WI38 (cell line): ENCODE results near the gene STIMATE.

Experiments used
- H3K4me3 ChIP-seq: 2 replicates; pipeline ENCODE4 v1.5.1; 2011; ENCODE audit warnings: low read depth, mild to moderate bottlenecking, control low read depth, low read length
- TF ChIP-seq, protein P1 (sequence below): IDR thresholded peaks from 2 replicates; pipeline ENCODE4 v1.5.1; 2012; ENCODE audit warnings: low read depth, mild to moderate bottlenecking, control low read depth, low read length

The STIMATE gene

DNA sequence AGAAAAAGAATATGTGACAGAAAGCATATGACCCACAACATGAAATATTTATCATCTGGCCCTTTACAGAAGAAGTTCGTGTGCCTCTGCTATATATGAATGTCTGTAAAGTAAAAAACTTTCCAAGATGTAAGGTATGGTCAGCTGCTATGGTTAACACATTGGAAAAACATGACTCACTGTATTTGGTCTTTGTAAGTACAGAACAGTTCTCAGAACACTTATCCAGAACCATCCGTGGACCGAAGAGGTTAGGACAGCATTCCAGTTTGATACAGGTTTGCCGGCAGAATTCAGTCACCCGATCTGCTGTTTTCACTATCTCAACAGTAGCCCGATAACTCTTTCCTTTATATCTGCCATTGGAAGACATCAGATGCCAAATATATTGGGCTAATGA is 13.5 kb upstream of the STIMATE start:
- TF ChIP-seq, protein P1, sequence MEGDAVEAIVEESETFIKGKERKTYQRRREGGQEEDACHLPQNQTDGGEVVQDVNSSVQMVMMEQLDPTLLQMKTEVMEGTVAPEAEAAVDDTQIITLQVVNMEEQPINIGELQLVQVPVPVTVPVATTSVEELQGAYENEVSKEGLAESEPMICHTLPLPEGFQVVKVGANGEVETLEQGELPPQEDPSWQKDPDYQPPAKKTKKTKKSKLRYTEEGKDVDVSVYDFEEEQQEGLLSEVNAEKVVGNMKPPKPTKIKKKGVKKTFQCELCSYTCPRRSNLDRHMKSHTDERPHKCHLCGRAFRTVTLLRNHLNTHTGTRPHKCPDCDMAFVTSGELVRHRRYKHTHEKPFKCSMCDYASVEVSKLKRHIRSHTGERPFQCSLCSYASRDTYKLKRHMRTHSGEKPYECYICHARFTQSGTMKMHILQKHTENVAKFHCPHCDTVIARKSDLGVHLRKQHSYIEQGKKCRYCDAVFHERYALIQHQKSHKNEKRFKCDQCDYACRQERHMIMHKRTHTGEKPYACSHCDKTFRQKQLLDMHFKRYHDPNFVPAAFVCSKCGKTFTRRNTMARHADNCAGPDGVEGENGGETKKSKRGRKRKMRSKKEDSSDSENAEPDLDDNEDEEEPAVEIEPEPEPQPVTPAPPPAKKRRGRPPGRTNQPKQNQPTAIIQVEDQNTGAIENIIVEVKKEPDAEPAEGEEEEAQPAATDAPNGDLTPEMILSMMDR = no peak

DNA sequence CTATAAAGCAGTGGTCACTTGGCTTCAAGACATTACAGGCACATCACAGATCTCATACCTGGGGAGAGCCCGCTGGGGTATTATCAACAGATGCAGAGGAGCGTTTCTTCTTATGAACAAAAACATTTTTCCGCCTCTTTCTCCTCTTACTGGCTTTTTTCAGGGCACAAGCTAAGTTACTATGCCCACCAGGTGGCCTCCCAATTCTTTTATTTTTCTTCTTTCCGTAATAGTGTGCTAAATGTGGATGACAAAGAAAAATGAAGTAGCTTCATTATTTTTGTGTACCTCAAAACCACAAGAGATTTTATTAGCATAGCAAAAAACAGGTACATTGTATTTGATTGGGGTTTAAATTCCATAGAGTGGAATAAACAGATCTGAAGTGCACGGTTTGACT is 10.1 kb upstream of the STIMATE start:
- H3K4me3 ChIP-seq = no peak overlapping the region
- TF ChIP-seq, protein P1 = no peak

More for the DNA sequence above, 13.5 kb upstream of the STIMATE start:
- no peak overlapping the region for H3K4me3 ChIP-seq

DNA sequence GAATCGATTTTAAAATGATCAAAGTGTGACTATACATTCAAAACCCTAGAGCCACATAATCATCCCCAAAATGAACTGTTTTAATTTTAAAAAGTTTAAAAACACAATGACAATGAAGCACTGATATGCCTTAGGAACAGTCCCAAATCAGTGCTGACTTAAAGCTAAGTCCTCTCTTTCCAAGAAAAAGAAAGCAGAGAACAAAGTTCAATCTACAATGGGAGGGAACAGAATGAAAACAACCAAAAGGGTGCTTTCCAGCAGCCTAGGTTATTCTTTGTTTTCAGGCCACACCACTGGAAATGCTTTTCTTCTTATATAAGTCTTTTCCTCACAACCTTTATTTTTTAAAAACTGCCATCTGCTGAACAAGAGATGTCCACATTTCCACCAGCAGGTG is 7.2 kb upstream of the STIMATE start:
- TF ChIP-seq, protein P1 = no peak

DNA sequence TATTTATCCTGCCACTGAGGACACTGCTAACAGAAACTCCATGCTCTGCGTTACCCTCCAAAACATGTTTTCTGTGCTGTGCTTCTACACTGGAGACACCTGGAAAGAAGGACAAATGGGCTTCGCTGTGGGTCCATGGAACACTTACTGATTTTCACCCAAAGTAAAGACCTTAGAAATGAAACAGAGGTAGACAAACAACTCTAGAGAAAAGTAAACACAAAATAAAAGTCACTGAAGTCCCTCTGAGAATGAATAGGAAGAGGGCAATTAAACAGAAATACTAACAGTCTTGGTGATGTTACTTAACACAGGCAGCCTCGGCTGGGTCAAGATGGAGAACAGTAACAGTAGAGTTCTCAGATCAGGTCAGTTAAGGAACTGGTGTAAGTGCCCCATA is 6.7 kb upstream of the STIMATE start:
- no peak overlapping the region for H3K4me3 ChIP-seq
- TF ChIP-seq, protein P1 = no peak

More for the DNA sequence above, 7.2 kb upstream of the STIMATE start:
- no peak overlapping the region for H3K4me3 ChIP-seq

DNA sequence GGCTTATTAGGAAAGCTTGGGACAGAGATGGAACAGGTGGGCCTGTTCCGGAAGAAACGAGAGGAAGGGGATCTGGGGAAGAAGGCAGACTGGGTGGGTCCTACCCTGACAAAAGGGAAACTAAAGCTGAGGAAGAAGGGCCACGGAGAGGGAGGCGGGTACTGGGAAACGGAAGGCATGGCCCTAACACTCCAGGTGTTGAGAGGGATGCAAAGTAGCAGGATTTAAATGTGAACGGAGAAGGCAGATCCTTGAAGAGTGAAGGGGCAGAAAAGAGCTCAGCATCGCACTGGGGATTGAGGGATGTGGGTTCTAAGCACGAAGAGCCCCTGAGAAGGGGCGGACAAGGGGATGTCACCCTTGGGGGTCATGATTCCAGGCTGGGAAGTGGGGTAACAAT is 735 bp downstream of the STIMATE start:
- H3K4me3 ChIP-seq = peak overlapping the region; percentile 89
- TF ChIP-seq, protein P1 = no peak

DNA sequence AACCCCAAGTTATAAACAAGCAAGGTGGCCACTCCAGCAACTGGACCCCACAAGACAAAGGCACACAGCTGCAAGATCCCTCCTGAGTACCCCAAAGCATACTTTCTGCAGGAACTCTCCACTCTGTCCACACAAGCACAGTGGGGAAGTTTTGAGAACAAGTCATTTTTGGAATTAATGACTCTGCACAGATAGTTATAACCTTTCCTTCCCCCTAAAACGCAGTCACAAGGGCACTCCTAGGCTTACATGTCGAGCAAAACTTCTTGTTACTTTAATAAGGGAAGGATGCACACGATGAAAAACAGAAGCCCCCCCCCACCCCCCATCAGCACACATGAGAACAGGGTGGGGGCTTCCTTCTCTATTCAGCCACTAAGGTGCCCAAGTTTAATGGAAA is 1.2 kb downstream of the STIMATE start:
- TF ChIP-seq, protein P1 = no peak
- peak overlapping the region; percentile 89 for H3K4me3 ChIP-seq

DNA sequence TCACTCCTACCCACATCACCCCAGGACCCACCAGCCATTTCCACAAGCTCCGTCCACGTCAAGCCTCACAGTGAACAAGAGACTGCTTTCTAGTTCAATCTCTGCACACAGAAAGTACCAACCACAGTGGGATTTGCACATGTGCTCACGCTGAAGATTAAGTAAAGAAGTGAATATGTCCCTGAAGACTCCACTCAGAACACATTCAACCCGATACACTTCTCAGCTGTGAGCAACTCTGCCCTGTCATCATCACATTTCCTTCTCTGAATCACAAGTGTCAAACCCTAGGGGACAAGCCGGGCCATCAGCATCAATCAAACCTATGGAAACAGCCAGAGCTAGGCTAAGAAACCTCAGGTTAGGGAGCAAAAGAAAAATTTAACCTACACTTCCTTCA is 1.9 kb downstream of the STIMATE start:
- TF ChIP-seq, protein P1 = no peak
- no peak overlapping the region for H3K4me3 ChIP-seq
